Esophagus muscularis mucosa (tissue), 4 donors: ENCODE results near the gene SULF2. TPM values are rescaled to one million over a fixed set of nuclear protein-coding genes. Genes with fewer than 3 reads are reported as not detected.

Experiments
- DNase-seq: peaks from one replicate; pipeline ENCODE4 v3.0.0-alpha.2; 2017; ENCODE audit errors: extremely low spot score
- H3K27ac ChIP-seq, 4 donors: fragments of 200-600 bp; sonication (generic); replicated peaks in 1 of 4; 1 replicate in 3 of 4; 2 replicates in 1 of 4; pipeline ENCODE4 v1.5.1; 2016 to 2019; ENCODE audit warnings: mild to moderate bottlenecking in 1 of 4
- H3K27me3 ChIP-seq, 4 donors: fragments of 200-600 bp; sonication (generic); one replicate each; pipeline versions ENCODE4 v1.5.1 to v1.6.0; 2016 to 2019
- H3K36me3 ChIP-seq, 4 donors: fragments of 200-600 bp; sonication (generic); one replicate each; pipeline ENCODE4 v1.5.1; 2016 to 2019
- H3K4me1 ChIP-seq, 4 donors: fragments of 200-600 bp; sonication (generic); one replicate each; pipeline ENCODE4 v1.5.1; 2016 to 2019
- H3K4me3 ChIP-seq, 4 donors: fragments of 200-600 bp; sonication (generic); 1 replicate in 2 of 4; 2 replicates in 2 of 4; pipeline ENCODE4 v1.5.1; 2016 to 2019; ENCODE audit warnings: mild to moderate bottlenecking in 4 of 4, moderate library complexity in 1 of 4
- H3K9me3 ChIP-seq, 4 donors: fragments of 200-600 bp; sonication (generic); 1 replicate in 3 of 4; 2 replicates in 1 of 4; pipeline ENCODE4 v1.5.1; 2016 to 2019
- CTCF ChIP-seq, 3 experiments: fragments of 200-600 bp in 2 of 3; fragments of 450-650 bp in 1 of 3; sonication (generic) in 2 of 3; IDR thresholded peaks; one replicate each; pipeline ENCODE4 v1.5.1; 2017 to 2019; ENCODE audit warnings: antibody characterized with exemption in 3 of 3, mild to moderate bottlenecking in 2 of 3, moderate library complexity in 1 of 3
- EP300 ChIP-seq: sonication (generic); formaldehyde crosslinking; IDR thresholded peaks from one replicate; pipeline ENCODE4 v1.6.1; 2017; ENCODE audit warnings: antibody characterized with exemption
- POLR2A ChIP-seq: fragments of 450-650 bp; IDR thresholded peaks from one replicate; pipeline ENCODE4 v1.6.1; 2017; ENCODE audit warnings: antibody characterized with exemption, moderate library complexity, mild to moderate bottlenecking, low read depth
- POLR2AphosphoS5 ChIP-seq, 2 donors: sonication (generic); formaldehyde crosslinking; IDR thresholded peaks; one replicate each; pipeline ENCODE4 v1.6.1; 2017; ENCODE audit warnings: antibody characterized with exemption in 2 of 2
- WGBS: methylation state at CpG from one replicate; pipeline ENCODE4 v1.1.5; 2018; 5-methylcytosine and 5-hydroxymethylcytosine counted together
- intact Hi-C: fragments of 100-400 bp; cut with DNase I; formaldehyde crosslinking; loops from one replicate; pipeline ENCODE4 v1.15.1; 2023
- total RNA-seq, 4 donors: library from RNA; depleted of rRNA; stranded (reverse); fragments of >200 nt; gene quantifications; one replicate each; pipeline versions ENCODE4 v1.1.0 to v1.2.1, GENCODE V29; 2016

Gene SULF2
- total RNA-seq, 4 donors from 2014 or later: 78.7 to 243 (median 138) TPM

GRCh38 chr20:47618479-47618878 lies 166.8 kb downstream of the SULF2 start:
- H3K27ac ChIP-seq: no peak overlapping the region
- H3K4me3 ChIP-seq: no peak overlapping the region
- H3K4me1 ChIP-seq: peaks cover 0 to 14% (median 5%) of the 10 kb centered on the region in 4 donors
- H3K9me3 ChIP-seq: no peaks in the 10 kb centered on the region
- H3K36me3 ChIP-seq: peaks cover 2 to 15% (median 12%) of the 10 kb centered on the region in 4 donors
- intact Hi-C loops: loop anchor here (10.0 kb wide), 1 partner anchor 114 kb away; the partner anchor contains the start of gene NCOA3
- DNase-seq: no peak
- 95% methylated on average over 6 of the region's 6 CpGs for WGBS
- TF ChIP-seq CTCF (IDR thresholded peaks at IDR 0.05) (no peak), EP300 (no peak), POLR2AphosphoS5 (IDR thresholded peaks at IDR 0.05) (no peak), POLR2A (no peak)
- no peaks in the 10 kb centered on the region for H3K27me3 ChIP-seq

GRCh38 chr20:47614703-47615309 lies 170.5 kb downstream of the SULF2 start:
- Histone ChIP-seq H3K36me3 (no peaks in the 10 kb centered on the region), H3K27ac (no peak overlapping the region), H3K4me1 (peaks cover 15 to 24% (median 18%) of the 10 kb centered on the region in 4 donors), H3K9me3 (no peaks in the 10 kb centered on the region), H3K27me3 (no peaks in the 10 kb centered on the region), H3K4me3 (no peak overlapping the region)
- intact Hi-C loops: loop anchor here (10.0 kb wide), 1 partner anchor 110 kb away; the partner anchor contains the start of gene NCOA3
- no peak for DNase-seq
- WGBS: 97% methylated on average over 2 of the region's 2 CpGs
- TF ChIP-seq EP300 (no peak), CTCF (IDR thresholded peaks at IDR 0.05) (no peak)

- DNase-seq: no peak
- Histone ChIP-seq H3K36me3 (no peaks in the 10 kb centered on the region), H3K9me3 (no peaks in the 10 kb centered on the region), H3K27ac (no peak overlapping the region), H3K27me3 (no peaks in the 10 kb centered on the region), H3K4me3 (no peak overlapping the region), H3K4me1 (peaks cover 15 to 24% (median 19%) of the 10 kb centered on the region in 4 donors)
- WGBS: 91% methylated on average over 2 of the region's 2 CpGs
- intact Hi-C loops: loop anchor here (10.0 kb wide), 1 partner anchor 108 kb away; the partner anchor contains the start of gene NCOA3
- TF ChIP-seq POLR2A (no peak), EP300 (no peak), CTCF (IDR thresholded peaks at IDR 0.05) (no peak), POLR2AphosphoS5 (IDR thresholded peaks at IDR 0.05) (no peak)
Measured at GRCh38 chr20:47612670-47613069, 172.6 kb downstream of the SULF2 start.

GRCh38 chr20:47611785-47612184 lies 173.5 kb downstream of the SULF2 start:
- TF ChIP-seq CTCF (IDR thresholded peaks at IDR 0.05) (no peak), POLR2AphosphoS5 (IDR thresholded peaks at IDR 0.05) (no peak), POLR2A (no peak), EP300 (no peak)
- no peaks in the 10 kb centered on the region for H3K9me3 ChIP-seq
- no peak for DNase-seq
- intact Hi-C loops: loop anchor here (10.0 kb wide), 1 partner anchor 107 kb away; the partner anchor contains the start of gene NCOA3
- no peak overlapping the region for H3K4me3 ChIP-seq
- H3K4me1 ChIP-seq: peaks cover 15 to 26% (median 21%) of the 10 kb centered on the region in 4 donors
- H3K36me3 ChIP-seq: no peaks in the 10 kb centered on the region
- WGBS: 90% methylated on average over 9 of the region's 9 CpGs
- no peaks in the 10 kb centered on the region for H3K27me3 ChIP-seq
- no peak overlapping the region for H3K27ac ChIP-seq

- intact Hi-C loops: loop anchor here (10.0 kb wide), 1 partner anchor 106 kb away; the partner anchor contains the start of gene NCOA3
- TF ChIP-seq EP300 (no peak), POLR2A (no peak), POLR2AphosphoS5 (IDR thresholded peaks at IDR 0.05) (no peak), CTCF (IDR thresholded peaks at IDR 0.05) (no peak)
- Histone ChIP-seq H3K36me3 (no peaks in the 10 kb centered on the region), H3K9me3 (no peaks in the 10 kb centered on the region), H3K4me1 (peaks cover 15 to 30% (median 22%) of the 10 kb centered on the region in 4 donors), H3K4me3 (no peak overlapping the region), H3K27me3 (no peaks in the 10 kb centered on the region), H3K27ac (no peak overlapping the region)
- no peak for DNase-seq
Measured at GRCh38 chr20:47610945-47611250, 174.4 kb downstream of the SULF2 start.
